ENCODE results near the gene KRT14. TPM values are rescaled to one million over a fixed set of nuclear protein-coding genes. Genes with fewer than 3 reads are reported as not detected.
"Not testable (repeated sequence)": the region's sequence is repeated elsewhere in the genome, so short reads cannot be mapped to it uniquely, and the experiment has no call there.

The KRT14 gene
- polyA plus RNA-seq (ENCODE audit: insufficient read length in 3 of 3): under 1 TPM; 0.28 to 0.55 (median 0.35) TPM

DNA sequence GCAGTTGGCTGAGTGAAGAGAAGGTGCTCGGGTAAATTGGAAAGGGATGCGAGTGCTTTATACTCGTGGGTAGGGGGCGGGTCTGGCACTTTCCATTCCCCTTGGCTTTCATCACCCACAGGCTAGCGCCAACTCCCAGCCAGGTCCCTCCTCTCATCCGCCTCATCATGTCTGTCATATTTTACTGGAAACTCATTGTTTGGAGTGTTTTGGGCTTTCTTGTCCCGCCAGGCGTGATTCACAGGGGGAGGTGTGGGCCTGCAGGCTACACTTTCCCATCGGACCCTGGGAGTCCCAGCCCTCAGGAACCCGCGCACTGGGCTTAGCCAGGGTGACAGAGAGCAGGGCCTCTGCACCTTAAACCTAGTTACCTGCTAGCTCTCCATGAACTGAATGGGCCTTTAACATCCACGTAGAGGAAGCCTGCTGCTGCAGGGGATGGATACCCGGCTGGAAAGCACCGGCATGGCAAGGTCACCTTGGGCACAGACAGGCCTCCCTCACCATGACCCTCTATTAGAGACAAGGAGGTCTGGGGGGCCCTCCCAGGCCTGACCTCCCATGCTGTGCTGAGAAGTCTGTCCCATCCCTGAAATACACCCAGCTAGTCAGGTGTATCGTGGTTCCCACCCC lies at the start of gene KRT14:
Gene KRT14 (minus strand): TSS at position 33 of the 633 bp plus-strand sequence. CDS start 61 bp downstream, outside the sequence.
- no peak for DNase-seq (ENCODE audit: low read depth in 3 of 3, low spot score in 2 of 3)

DNA sequence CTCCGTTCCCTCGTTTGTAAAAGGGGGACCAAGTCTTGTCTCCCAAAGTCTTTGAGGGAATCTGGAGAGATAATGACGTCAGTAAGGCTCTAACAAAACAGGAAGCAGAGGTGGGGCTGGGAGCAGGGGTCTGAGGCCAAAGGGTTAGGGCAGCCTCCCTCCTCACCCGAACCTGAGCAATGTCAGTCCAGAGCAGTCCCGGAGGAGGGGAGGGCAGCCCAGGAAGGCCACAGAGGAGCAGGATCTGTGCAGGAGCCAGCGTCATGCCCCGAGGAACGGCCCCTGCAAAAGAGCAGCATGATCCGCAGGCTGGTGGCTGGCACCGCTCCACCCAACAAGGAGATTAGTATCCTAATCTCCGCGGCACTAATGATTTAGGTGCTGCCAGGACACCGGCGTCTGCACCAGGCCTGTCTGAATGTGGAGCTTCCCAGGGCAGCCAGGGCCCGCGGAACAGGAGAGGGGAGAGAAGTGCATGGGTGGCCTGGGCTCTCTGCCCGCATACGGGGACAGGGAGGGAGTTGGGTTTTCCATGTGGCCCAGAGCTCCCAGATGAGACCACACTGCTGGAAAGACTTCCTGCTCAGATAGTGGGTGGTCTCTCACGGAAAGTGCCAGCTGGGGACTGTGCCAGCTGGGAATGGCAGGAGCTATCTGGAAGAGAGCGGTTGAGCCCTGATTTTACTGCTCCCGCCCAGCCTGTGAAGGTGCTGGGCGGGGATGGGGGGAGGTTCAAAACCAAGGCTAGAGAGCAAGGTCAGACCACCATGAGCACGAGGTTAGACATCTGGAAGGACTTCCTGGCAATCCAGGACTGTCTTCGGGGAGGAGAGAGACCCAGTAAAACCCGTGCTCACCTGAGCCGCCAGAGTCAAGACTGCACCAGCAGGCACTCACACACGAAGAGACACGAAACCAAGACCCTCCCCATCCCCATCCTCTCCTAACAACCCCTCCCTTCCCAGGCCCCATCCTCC lies 48.7 kb upstream of the KRT14 start:
- DNase-seq (ENCODE audit: low read depth in 3 of 3, low spot score in 2 of 3): no peak

DNA sequence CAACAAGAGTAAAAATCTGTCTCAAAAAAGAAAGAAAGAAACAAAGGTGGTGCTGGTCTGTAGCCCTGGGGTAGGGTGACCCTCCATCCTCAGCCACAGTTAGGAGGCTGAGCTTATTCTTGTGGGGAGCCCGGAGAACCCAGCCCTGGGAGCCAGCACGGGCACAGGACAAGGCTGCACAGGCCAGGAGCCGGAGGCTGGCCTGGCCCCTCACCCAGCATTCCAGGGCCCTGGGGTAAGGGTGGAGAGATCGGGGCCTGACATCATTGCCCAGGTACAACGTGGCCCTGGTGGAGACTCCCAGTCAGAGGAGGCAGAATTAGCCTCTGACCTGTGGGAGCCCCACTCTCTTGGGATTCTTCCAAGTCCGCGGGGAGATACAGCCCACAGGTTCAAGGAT lies 47.9 kb upstream of the KRT14 start:
- no peak for DNase-seq (ENCODE audit: low read depth in 3 of 3, low spot score in 2 of 3)

DNA sequence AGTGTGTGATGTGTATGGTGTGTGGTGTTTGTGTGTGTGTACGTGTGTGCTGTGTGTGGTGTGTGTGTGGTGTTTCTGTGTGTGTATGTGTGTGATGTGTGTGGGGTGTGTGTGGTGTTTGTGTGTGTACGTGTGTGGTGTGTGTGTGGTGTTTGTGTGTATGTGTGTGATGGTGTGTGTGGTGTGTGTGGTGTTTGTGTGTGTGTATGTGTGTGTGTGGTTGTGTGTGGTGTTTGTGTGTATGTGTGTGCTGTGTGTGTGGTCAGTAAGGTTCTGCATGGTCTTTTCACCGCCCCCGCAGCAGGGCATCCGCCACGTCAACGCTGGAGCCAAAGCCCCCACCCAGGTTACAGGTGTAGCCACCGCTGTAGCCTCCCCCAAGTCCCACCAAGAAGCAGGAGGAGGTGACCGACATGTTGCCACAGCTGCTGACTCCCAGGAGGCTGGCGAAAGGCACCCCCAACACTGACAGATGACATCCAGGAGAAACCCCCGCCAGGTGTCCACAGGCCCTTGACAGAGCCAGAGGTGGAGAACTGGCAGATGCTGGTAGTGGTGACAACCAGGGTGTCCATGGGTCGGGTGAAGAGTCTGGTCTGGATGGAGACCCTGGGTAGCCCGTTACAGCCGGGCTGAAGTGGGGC lies 47.0 kb upstream of the KRT14 start:
- DNase-seq (ENCODE audit: low read depth in 3 of 3, low spot score in 2 of 3): no peak

DNA sequence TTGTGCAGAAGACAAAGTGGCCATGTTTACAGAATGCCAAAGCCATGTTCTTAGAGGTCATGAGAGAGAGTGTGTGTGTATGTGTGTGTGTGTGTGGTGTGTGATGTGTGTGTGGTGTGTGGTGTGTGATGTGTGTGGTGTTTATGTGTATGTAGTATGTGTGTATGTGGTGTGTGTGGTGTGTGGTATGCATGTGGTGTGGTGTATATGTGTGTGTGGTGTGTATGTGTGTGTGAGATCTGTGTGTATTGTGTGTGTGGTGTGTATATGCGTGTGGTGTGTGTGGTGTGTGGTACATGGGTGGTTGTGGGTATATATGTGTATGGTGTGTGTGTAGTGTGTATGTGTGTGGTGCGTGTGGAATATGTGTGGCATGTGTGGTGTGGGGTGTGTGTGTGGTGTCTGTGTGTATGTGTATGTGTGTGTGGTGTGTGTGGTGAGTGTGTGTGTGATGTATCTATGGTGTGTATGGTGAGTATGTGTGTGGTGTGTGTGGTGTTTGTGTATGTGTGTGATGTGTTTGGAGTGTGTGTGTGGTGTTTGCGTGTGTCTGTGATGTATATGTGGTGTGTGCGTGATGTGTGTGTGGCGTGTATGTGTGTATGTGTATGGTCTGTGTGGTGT lies 45.9 kb upstream of the KRT14 start:
- DNase-seq (ENCODE audit: low read depth in 3 of 3, low spot score in 2 of 3): no peak

DNA sequence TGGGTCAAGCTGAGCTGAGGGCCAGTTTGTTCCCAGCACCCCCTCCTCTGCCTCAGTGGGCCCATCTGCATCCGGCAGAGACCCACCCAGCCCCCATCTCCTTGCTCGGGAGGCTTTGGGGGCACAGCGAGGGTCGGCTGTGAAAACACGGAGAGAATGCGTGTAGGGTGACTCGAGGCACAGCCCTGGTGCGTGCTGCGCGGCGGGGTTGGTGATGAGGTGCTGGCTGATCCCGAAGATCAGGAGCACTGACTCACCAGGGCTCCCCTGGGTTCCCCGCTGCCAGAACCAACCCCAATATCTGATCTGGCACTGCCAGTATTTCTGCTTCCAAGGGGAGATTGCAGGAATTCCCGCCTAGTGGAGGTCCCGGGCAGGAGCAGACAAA lies 45.2 kb upstream of the KRT14 start:
- no peak for DNase-seq (ENCODE audit: low read depth in 3 of 3, low spot score in 2 of 3)

DNA sequence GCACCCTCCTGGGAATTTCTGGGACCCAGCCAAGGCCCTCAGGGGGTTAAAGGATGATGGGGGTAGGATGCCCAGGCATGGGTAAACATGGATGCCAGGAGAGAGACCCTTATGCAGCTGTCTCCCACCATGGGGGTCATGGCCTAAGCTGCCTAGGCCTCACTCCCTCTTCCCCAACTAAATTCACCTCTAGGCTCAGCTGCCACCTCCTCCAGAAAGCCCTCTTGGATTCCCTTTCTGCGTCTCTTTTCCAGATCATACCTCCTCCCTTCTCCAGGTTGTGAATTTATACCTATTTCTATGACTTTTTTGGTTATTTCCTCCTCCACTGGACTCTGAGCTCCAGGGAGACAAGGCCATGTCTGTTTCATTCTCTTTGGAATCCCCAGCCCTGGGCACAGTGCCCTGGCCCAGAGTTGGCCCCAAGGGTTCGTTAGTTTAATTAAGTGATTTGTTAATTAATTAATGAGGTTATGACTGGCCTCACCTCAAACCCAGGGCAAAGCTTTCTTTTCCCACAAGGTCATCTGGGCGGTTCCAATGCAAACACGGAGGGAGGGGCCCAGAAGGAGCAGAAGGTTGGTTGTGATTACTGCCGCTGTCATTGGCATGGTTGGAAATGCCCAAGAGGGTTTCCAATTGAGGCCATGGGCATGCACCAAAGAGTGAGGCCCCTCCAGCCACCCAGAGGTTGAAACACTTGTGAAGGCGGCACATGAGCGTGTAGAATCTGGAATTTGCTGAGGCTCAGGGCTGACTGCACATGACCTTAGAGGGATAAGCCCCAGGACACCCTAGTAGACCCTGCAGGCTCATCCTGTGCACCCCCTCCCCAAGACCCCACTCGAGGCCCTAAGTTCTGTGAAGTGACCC lies 44.6 kb upstream of the KRT14 start:
- no peak for DNase-seq (ENCODE audit: low read depth in 3 of 3, low spot score in 2 of 3)

DNA sequence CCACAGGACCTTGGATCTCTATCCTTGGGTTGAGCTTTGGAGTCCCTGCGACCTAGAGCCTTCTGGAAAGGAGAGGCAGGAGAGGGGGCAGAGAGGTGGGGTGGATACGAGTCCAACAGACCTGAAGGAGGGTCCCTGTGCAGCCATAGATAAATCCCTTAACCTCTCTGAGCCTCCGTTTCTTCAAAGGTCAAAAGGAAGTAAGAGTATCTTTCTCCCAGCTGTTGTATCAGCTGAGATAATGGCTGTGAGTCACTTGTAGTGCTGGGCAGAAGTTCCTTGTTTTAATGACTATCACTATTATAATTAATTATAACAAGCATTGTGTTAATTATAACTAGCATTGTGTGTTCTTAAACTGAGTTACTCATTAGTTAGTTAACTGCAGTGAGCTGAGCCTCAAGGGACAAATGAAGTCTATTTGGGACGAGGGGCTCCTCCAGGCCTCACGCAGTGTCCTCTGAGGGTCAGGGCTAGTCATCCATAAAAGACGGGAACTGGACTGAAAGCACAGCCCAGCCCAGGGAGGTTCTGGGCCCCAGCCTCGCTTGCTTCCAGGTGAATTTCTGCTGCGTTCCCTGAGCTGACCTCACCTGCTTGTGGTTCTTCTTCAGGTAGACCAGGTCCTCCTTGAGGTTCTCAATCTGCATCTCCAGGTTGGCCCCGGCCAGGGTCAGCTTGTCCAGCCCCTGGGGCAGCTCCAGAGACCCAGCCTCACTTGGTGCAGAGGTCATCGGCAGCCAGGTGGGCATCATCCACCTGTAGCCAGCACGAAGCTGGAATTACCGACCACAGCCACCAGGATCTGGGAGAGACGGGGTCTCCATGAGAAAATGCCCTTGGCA lies 43.4 kb upstream of the KRT14 start:
- DNase-seq (ENCODE audit: low read depth in 3 of 3, low spot score in 2 of 3): no peak

DNA sequence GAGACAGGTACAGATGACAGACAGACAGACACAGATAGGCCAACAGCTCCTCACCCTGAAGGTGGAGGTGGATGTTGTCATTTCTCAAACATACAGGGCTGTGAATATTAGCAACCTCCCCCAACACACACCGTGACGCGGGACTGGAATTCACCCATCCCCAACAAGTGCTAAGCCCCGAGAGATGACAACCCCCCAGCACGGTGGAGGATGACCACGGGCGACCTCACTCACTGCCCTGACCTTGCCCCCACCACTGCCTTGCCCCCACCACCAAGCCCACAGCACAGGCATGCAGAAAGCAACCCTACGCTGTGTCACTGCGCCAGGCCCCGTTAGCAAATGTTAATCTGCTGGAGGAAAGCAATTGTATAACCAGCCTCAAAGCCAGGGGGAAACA lies 42.6 kb upstream of the KRT14 start:
- no peak for DNase-seq (ENCODE audit: low read depth in 3 of 3, low spot score in 2 of 3)

DNA sequence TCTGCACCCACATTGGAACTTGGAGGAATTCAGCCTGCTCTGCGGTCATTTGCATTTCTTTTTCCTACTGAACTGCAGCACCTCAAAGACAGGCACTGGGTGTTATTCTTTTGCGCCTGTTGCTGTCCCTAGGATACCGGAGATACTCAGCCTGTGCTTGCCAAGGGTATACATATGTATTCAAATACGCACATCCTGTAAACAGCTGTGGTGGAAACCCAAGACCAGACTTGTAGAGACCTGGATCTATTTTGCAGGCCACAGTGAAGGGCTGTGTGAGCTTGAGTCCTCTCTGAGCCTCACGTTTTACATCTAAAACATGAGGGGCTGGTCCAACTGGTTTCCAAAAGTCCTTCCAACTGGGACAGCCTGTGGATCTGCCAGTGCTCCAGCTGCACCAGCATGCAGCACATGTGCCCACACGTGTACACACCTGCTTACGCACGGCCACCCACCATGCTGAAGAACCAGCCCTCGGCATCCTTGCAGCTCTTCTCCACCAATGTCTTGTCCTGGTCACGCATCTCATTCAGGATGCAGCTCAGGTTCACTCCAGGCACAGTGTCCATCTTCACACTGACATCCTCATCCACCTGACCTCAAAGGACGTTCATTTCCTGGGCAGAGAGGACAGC lies 42.0 kb upstream of the KRT14 start:
- DNase-seq (ENCODE audit: low read depth in 3 of 3, low spot score in 2 of 3): not testable (repeated sequence)

DNA sequence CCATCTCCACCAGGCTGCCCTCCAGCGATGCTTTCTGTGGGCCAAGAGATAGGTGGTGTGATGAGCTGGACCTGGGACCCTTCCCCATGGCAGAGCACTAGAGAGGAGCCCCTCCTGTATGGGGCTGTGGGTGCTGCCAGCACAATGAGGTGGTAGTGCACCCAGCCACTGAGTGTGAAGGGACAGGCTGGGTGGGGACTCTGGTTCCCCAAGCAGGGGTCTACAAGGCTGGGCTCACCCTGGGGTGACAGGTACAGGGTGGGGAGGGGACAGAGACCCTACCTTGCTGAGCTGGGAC lies 41.3 kb upstream of the KRT14 start:
- not testable (repeated sequence) for DNase-seq (ENCODE audit: low read depth in 3 of 3, low spot score in 2 of 3)

DNA sequence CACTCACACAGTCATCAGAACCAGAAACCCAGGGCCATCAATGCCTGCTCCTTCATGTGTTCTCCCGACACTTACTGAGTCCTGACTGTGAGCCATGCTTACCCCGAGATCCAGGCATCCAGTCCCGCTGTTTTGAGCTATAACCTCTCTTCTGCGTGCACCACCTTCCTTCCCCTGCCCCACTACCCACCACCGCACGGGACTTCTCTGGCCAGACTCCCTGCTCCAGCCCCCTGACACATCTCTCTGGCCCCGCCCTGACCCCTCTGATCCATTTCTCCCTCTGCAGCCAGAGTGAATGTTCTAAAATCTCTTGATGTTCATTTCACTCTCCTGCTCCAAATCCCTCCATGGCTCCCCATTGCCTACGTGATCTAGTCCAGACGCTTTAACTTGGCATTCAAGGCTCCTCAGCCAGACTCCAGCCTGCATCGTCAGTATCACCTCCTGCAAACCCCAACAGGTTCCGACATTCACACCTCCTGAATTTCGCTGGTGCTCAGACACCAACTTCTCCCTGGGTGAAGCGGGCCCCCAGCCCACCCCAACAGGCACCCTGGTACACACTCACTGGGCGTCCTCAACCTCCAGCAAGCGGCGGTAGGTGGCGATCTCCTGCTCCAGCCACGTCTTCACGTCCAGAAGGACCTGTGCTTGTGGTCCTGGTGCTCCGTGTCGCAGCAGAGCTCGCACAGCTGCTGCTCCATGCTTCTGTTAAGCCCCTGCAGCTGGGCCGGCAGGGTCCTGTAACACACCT lies 40.8 kb upstream of the KRT14 start:
- DNase-seq (ENCODE audit: low read depth in 3 of 3, low spot score in 2 of 3): no peak

DNA sequence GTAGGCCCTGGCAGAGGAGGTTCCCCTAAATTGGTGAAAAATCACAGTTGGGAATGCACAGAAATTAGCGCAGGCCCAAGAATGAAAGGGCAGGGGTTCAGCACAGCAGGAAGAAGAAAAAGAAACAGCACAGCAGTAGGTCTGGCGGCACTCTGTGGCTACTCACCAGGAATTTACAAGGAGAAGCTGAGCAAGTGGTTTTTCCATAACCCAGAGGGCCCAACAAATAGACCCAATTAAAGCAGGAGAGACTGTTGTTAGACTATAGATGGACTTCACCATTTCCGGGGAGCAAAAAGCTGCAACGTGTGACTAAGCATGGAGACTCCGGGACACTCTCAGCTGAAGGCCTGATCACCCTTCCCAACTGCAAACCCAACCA lies 40.2 kb upstream of the KRT14 start:
- not testable (repeated sequence) for DNase-seq (ENCODE audit: low read depth in 3 of 3, low spot score in 2 of 3)

DNA sequence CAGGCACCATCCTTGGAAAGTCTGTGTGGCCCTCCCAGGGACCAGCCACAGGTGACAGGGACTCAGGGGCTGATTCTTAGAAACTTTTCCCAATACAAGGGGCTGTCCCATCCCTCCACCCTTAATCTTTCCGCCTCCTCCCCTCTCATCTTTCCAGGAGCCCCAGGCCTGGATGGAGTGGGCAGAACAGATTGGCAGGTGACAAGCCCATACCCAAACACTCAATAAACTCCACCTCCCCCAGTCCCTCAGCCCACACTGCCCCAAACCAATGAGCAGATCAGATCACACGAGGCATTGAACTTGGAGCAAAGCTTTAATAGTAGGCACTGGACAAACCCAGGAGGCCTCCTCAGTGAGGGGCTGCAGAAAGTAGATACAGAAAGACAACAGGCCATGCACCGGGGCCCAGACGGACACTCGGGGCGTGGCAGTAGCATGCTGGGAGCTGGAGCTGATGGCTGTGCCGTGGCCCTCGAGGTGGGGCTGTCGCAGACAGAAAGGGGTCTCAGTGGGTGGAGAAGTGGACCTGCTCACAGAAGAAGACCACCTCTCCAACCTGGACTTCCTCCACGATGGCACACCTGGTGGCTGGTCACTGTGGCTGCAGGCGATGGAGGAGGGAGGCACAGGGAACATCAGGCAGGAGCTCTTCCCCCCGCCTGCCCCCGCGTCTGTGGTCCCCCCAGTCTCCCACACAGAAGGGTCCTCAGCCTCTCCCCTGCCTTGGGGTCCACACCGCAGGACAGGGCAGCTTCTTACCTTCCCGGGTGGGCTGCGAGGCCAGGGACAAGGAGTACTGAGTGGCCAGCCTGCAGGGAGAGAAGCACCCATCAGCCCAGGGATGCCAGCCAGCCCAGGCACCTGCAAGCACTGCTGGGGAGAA lies 39.6 kb upstream of the KRT14 start:
- DNase-seq (ENCODE audit: low read depth in 3 of 3, low spot score in 2 of 3): not testable (repeated sequence)

DNA sequence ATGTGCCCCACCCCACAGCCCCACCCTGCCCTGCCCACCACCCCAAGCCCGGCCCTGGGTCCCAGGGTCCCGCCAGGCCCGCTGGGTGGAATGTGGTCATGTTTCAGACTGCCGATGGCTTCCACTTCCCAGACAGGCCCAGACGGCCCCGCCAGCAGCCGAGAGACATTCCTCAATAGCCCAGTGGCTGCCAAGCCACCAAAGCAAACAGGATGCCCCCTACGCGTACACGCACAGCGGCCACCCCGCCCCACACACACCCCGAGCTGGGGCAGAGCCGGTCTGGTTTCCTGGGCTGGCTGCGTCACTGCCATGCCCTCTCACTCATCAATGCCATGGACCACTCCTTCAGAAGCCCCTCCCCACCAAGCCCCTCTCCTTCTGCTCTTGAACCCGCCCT lies 38.9 kb upstream of the KRT14 start:
- DNase-seq (ENCODE audit: low read depth in 3 of 3, low spot score in 2 of 3): no peak

DNA sequence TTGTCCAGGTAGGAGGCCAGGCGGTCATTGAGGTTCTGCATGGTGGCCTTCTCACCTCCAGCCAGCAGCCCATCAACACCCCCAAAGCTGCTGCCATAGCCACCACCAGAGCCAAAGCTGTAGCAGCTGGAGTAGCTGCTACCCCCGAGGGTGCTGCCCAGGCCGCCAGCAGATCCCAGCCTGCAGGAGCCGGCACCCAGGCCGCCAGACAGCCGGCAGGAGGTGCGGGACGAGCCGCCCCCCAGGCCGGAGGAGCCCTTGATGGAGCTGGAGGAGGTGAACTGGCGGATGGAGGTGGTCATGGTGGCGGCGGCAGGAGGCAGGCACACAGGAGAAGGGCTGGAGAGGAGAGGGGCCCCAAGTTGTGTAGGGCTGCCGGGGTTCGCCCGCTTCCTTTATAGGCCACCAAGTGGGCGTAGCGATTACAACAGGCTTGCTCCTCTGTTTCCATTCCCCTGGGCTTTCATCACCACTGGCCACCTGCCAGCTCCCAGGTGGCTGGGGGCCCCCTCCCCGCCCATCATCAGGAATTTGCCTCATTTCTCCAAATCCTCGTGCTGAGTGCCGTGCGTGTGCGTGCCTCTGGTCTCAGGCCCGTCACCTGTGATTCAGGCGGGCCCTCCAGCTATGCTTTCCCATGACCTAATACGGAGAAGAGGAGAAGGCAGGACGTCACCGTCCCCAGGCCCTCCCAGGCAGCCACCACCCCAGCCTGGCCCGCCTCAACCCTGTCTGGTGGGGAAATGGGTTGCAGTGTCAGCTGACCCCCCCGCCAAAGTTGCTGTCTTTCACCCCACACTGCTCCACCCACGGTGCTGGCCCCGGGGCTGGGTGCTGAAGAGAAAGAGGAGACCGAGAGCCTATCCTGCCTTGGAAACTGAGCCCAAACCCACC lies 37.8 kb upstream of the KRT14 start, which contains the start of gene KRT17:
Gene KRT17 (minus strand): TSS at position 368 of the 894 bp plus-strand sequence. CDS start 66 bp downstream, at position 302.
- DNase-seq (ENCODE audit: low read depth in 3 of 3, low spot score in 2 of 3): no peak
